ENCODE results near the gene ADGRV1.

GRCh38 chr5:91175708-91176107 lies 617.1 kb downstream of the ADGRV1 start:
- TF ChIP-seq EZH2 (IDR thresholded peaks at IDR 0.05; ENCODE audit: insufficient read depth, low read length) (no peak), CTCF (IDR thresholded peaks at IDR 0.05; ENCODE audit: insufficient read depth, low read depth, low read length) (no peak)
